Panc1 (cell line): Measurements from ENCODE around the gene SAMD4B.

ENCODE experiments used
- POLR2AphosphoS5 ChIP-seq: IDR thresholded peaks from 2 replicates; pipeline ENCODE4 v1.6.1; 2012; ENCODE audit warnings: mild to moderate bottlenecking, low read depth, low read length, moderate library complexity
- TCF7L2 ChIP-seq: IDR thresholded peaks from 2 replicates; pipeline ENCODE4 v1.6.1; 2011; ENCODE audit warnings: mild to moderate bottlenecking, low read depth, low read length, inconsistent platforms
- TF ChIP-seq, protein P1 (sequence below): fragments of 450-650 bp; IDR thresholded peaks from 2 replicates; pipeline ENCODE4 v1.5.1; 2017; ENCODE audit warnings: mild to moderate bottlenecking
- TF ChIP-seq, protein P2 (sequence below), 2 experiments: IDR thresholded peaks; 2 replicates each; pipeline ENCODE4 v1.6.1; 2011 to 2012; ENCODE audit warnings: low read depth in 2 of 2, control low read depth in 1 of 2, low read length in 1 of 2, mild to moderate bottlenecking in 1 of 2, moderate library complexity in 1 of 2; ENCODE audit not compliant: insufficient read depth in 1 of 2

DNA sequence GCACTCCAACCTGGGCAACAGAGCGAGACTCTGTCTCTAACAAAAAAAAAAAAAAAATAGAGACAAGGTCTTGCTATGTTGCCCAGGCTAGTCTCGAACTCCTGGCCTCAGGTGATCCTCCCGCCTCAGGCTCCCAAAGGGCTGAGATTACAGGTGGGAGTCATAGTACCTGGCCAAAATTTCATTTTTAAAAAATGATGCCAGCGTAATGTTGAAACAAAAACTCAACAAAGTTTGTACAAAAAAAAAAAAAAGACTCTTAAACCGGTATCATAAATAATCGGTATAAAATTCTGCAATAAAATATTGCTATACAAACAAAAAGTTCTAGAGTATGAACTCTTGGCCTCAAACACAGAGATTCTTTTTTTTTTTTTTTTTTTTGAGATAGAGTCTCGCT lies 9.9 kb upstream of the SAMD4B start:
- TF ChIP-seq, protein P1, sequence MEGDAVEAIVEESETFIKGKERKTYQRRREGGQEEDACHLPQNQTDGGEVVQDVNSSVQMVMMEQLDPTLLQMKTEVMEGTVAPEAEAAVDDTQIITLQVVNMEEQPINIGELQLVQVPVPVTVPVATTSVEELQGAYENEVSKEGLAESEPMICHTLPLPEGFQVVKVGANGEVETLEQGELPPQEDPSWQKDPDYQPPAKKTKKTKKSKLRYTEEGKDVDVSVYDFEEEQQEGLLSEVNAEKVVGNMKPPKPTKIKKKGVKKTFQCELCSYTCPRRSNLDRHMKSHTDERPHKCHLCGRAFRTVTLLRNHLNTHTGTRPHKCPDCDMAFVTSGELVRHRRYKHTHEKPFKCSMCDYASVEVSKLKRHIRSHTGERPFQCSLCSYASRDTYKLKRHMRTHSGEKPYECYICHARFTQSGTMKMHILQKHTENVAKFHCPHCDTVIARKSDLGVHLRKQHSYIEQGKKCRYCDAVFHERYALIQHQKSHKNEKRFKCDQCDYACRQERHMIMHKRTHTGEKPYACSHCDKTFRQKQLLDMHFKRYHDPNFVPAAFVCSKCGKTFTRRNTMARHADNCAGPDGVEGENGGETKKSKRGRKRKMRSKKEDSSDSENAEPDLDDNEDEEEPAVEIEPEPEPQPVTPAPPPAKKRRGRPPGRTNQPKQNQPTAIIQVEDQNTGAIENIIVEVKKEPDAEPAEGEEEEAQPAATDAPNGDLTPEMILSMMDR: no peak
- TF ChIP-seq POLR2AphosphoS5: no peak
- no peak for TF ChIP-seq TCF7L2
- TF ChIP-seq, protein P2, sequence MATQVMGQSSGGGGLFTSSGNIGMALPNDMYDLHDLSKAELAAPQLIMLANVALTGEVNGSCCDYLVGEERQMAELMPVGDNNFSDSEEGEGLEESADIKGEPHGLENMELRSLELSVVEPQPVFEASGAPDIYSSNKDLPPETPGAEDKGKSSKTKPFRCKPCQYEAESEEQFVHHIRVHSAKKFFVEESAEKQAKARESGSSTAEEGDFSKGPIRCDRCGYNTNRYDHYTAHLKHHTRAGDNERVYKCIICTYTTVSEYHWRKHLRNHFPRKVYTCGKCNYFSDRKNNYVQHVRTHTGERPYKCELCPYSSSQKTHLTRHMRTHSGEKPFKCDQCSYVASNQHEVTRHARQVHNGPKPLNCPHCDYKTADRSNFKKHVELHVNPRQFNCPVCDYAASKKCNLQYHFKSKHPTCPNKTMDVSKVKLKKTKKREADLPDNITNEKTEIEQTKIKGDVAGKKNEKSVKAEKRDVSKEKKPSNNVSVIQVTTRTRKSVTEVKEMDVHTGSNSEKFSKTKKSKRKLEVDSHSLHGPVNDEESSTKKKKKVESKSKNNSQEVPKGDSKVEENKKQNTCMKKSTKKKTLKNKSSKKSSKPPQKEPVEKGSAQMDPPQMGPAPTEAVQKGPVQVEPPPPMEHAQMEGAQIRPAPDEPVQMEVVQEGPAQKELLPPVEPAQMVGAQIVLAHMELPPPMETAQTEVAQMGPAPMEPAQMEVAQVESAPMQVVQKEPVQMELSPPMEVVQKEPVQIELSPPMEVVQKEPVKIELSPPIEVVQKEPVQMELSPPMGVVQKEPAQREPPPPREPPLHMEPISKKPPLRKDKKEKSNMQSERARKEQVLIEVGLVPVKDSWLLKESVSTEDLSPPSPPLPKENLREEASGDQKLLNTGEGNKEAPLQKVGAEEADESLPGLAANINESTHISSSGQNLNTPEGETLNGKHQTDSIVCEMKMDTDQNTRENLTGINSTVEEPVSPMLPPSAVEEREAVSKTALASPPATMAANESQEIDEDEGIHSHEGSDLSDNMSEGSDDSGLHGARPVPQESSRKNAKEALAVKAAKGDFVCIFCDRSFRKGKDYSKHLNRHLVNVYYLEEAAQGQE (IDR thresholded peaks at IDR 0.05; ENCODE audit: insufficient read depth in 1 of 2, low read depth in 2 of 2, low read length in 1 of 2): no peak
